GM21825 (cell line): ENCODE results near the gene RBBP7.
"Not testable (repeated sequence)": the region's sequence is repeated elsewhere in the genome, so short reads cannot be mapped to it uniquely, and the experiment has no call there.

Experiments
- ATAC-seq: cut with Tn5 transposase; IDR thresholded peaks from one replicate; pipeline ENCODE4 v1.9.1; 2021; ENCODE audit warnings: mild to moderate bottlenecking, moderate library complexity; ENCODE audit not compliant: unreplicated experiment

The RBBP7 gene

GRCh38 chrX:16868920-16869319, 1.2 kb downstream of the RBBP7 start:
- no peak for ATAC-seq

- ATAC-seq, result no peak
Observed at GRCh38 chrX:16867947-16868346, 2.2 kb downstream of the RBBP7 start.

- no peak for ATAC-seq
Observed at GRCh38 chrX:16862829-16863228, 7.3 kb downstream of the RBBP7 start.

- ATAC-seq, result no peak
Observed at GRCh38 chrX:16856744-16857143, 13.4 kb downstream of the RBBP7 start.

- ATAC-seq, result not testable (repeated sequence)
Observed at GRCh38 chrX:16856076-16856404, 14.1 kb downstream of the RBBP7 start.

GRCh38 chrX:16855363-16856075, 14.6 kb downstream of the RBBP7 start:
- no peak for ATAC-seq

GRCh38 chrX:16853537-16853936, 16.6 kb downstream of the RBBP7 start:
- no peak for ATAC-seq

GRCh38 chrX:16852617-16853179, 17.5 kb downstream of the RBBP7 start:
- no peak for ATAC-seq

- no peak for ATAC-seq
Observed at GRCh38 chrX:16851827-16852226, 18.3 kb downstream of the RBBP7 start.

GRCh38 chrX:16851421-16851820, 18.7 kb downstream of the RBBP7 start:
- no peak for ATAC-seq

- no peak for ATAC-seq
Observed at GRCh38 chrX:16848541-16848940, 21.6 kb downstream of the RBBP7 start.

- no peak for ATAC-seq
Observed at GRCh38 chrX:16845686-16846085, 24.5 kb downstream of the RBBP7 start.

- ATAC-seq, result no peak
Observed at GRCh38 chrX:16843208-16843909, 26.8 kb downstream of the RBBP7 start.

- no peak for ATAC-seq
Observed at GRCh38 chrX:16842684-16843083, 27.5 kb downstream of the RBBP7 start.

GRCh38 chrX:16839852-16840460, 30.2 kb downstream of the RBBP7 start:
- ATAC-seq, result no peak

- ATAC-seq, result no peak
Observed at GRCh38 chrX:16839219-16839851, 30.8 kb downstream of the RBBP7 start.

GRCh38 chrX:16838202-16839066, 31.7 kb downstream of the RBBP7 start:
- ATAC-seq, result no peak

GRCh38 chrX:16836371-16836770, 33.8 kb downstream of the RBBP7 start:
- ATAC-seq, result no peak

- no peak for ATAC-seq
Observed at GRCh38 chrX:16834806-16835205, 35.4 kb downstream of the RBBP7 start.

- ATAC-seq, result no peak
Observed at GRCh38 chrX:16832301-16832700, 37.9 kb downstream of the RBBP7 start.
